GM23338 (cell line): ENCODE data around the gene GNAT1. TPM values are rescaled to one million over a fixed set of nuclear protein-coding genes. Genes with fewer than 3 reads are reported as not detected.

Source experiments
- ATAC-seq: fragments of 200-7000 bp; cut with Tn5 transposase; 3 replicates; pipeline ENCODE4 v1.9.1; 2020
- DNase-seq: peaks from one replicate; pipeline ENCODE4 v3.0.0-alpha.2; 2015; ENCODE audit warnings: low spot score
- H2AFZ ChIP-seq: fragments of 200-600 bp; sonication (generic); 2 replicates; pipeline ENCODE4 v1.8.0; 2016; ENCODE audit warnings: antibody characterized with exemption, mild to moderate bottlenecking, moderate library complexity
- H3F3A ChIP-seq: fragments of 200-600 bp; sonication (generic); replicated peaks from 2 replicates; pipeline ENCODE4 v1.8.0; 2017; ENCODE audit warnings: antibody characterized with exemption, mixed run types, low read depth
- H3K27ac ChIP-seq: fragments of 200-600 bp; sonication (generic); 2 replicates; pipeline ENCODE4 v1.6.1; 2016; ENCODE audit warnings: low read depth
- H3K27me3 ChIP-seq: fragments of 200-600 bp; sonication (generic); 2 replicates; pipeline ENCODE4 v1.8.0; 2016; ENCODE audit warnings: mild to moderate bottlenecking, mixed run types, moderate library complexity; ENCODE audit not compliant: insufficient read depth
- H3K36me3 ChIP-seq: fragments of 200-600 bp; sonication (generic); 2 replicates; pipeline ENCODE4 v1.8.0; 2016; ENCODE audit warnings: mild to moderate bottlenecking; ENCODE audit not compliant: insufficient read depth
- H3K4me1 ChIP-seq: fragments of 200-600 bp; sonication (generic); 2 replicates; pipeline ENCODE4 v1.8.0; 2016; ENCODE audit warnings: mild to moderate bottlenecking, moderate library complexity; ENCODE audit not compliant: insufficient read depth
- H3K4me2 ChIP-seq: fragments of 200-600 bp; sonication (generic); 2 replicates; pipeline ENCODE4 v1.7.1; 2017; ENCODE audit warnings: mixed run types
- H3K4me3 ChIP-seq: fragments of 200-600 bp; sonication (generic); 2 replicates; pipeline ENCODE4 v1.6.1; 2016; ENCODE audit warnings: mixed run types
- H3K79me2 ChIP-seq: fragments of 200-600 bp; sonication (generic); replicated peaks from 2 replicates; pipeline ENCODE4 v1.8.0; 2017; ENCODE audit warnings: mild to moderate bottlenecking; ENCODE audit not compliant: insufficient read depth
- H3K9me2 ChIP-seq: fragments of 200-600 bp; sonication (generic); 2 replicates; pipeline ENCODE4 v1.8.0; 2017; ENCODE audit not compliant: insufficient read depth
- H4K20me1 ChIP-seq: fragments of 200-600 bp; sonication (generic); replicated peaks from 2 replicates; pipeline ENCODE4 v1.8.0; 2017; ENCODE audit warnings: mild to moderate bottlenecking; ENCODE audit not compliant: insufficient read depth
- H3K27ac Mint-ChIP-seq: 2 replicates; pipeline ENCODE4 v1.8.0; 2020; ENCODE audit warnings: inconsistent platforms, mild to moderate bottlenecking, moderate library complexity, mixed read lengths
- H3K27me3 Mint-ChIP-seq: 3 replicates; pipeline ENCODE4 v1.8.0; 2022; ENCODE audit warnings: low read depth, mild to moderate bottlenecking, moderate library complexity, mixed read lengths, inconsistent platforms; ENCODE audit not compliant: insufficient read depth, poor library complexity
- H3K36me3 Mint-ChIP-seq: 3 replicates; pipeline ENCODE4 v1.8.0; 2021; ENCODE audit warnings: low read depth, mild to moderate bottlenecking, inconsistent platforms, moderate library complexity, mixed read lengths
- H3K4me1 Mint-ChIP-seq: 3 replicates; pipeline ENCODE4 v1.8.0; 2020; ENCODE audit warnings: mild to moderate bottlenecking, inconsistent platforms, mixed read lengths
- H3K4me3 Mint-ChIP-seq: 3 replicates; pipeline ENCODE4 v1.8.0; 2021; ENCODE audit warnings: moderate library complexity, mild to moderate bottlenecking, inconsistent platforms, mixed read lengths
- H3K9me3 Mint-ChIP-seq: 3 replicates; pipeline ENCODE4 v1.8.0; 2020; ENCODE audit warnings: moderate library complexity, mild to moderate bottlenecking, inconsistent platforms, mixed read lengths
- CREB1 ChIP-seq: fragments of 250-450 bp; sonication (Bioruptor Pico); IDR thresholded peaks from 2 replicates; pipeline ENCODE4 v1.5.0; 2020; ENCODE audit warnings: low read depth, mild to moderate bottlenecking, moderate library complexity
- EZH2 ChIP-seq: fragments of 200-600 bp; sonication (generic); IDR thresholded peaks from one replicate; pipeline ENCODE4 v1.8.0; 2017; ENCODE audit warnings: antibody characterized with exemption, mild to moderate bottlenecking, low read depth; ENCODE audit not compliant: unreplicated experiment
- EZH2phosphoT487 ChIP-seq: fragments of 200-600 bp; sonication (generic); IDR thresholded peaks from one replicate; pipeline ENCODE4 v1.8.1; 2018; ENCODE audit warnings: antibody characterized with exemption; ENCODE audit not compliant: unreplicated experiment
- JUNB ChIP-seq: IDR thresholded peaks from one replicate; pipeline ENCODE4 v1.6.1; 2016; ENCODE audit warnings: antibody characterized with exemption; ENCODE audit not compliant: unreplicated experiment
- NANOG ChIP-seq: IDR thresholded peaks from 2 replicates; pipeline ENCODE4 v1.6.1; 2016; ENCODE audit warnings: antibody characterized with exemption, borderline replicate concordance
- POLR2AphosphoS5 ChIP-seq: IDR thresholded peaks from 2 replicates; pipeline ENCODE4 v1.6.1; 2016; ENCODE audit warnings: antibody characterized with exemption, low read depth
- STAT1 ChIP-seq: IDR thresholded peaks from one replicate; pipeline ENCODE4 v1.6.1; 2016; ENCODE audit warnings: antibody characterized with exemption; ENCODE audit not compliant: unreplicated experiment
- ZNF114 ChIP-seq: fragments of 250-450 bp; sonication (Bioruptor Pico); IDR thresholded peaks from 2 replicates; pipeline ENCODE4 v1.5.0; 2020; ENCODE audit warnings: mild to moderate bottlenecking, moderate library complexity
- ZNF331 ChIP-seq: fragments of 250-450 bp; sonication (Bioruptor Pico); IDR thresholded peaks from 2 replicates; pipeline ENCODE4 v1.5.0; 2020; ENCODE audit warnings: low read depth, mild to moderate bottlenecking, moderate library complexity
- polyA plus RNA-seq: library from polyadenylated mRNA; unstranded; fragments of >200 nt; fragmentation: Nextera tagmentation; extraction: Ambion mirVana; gene quantifications from 2 replicates; pipeline ENCODE4 v1.2.1, GENCODE V29; 2016
- total RNA-seq: library from RNA; depleted of rRNA; stranded (reverse); fragments of >200 nt; shearing (Covaris generic); gene quantifications from 2 replicates; pipeline ENCODE4 v1.2.3, GENCODE V29; 2014
- TF ChIP-seq, protein P1 (sequence below): IDR thresholded peaks from one replicate; pipeline ENCODE4 v1.6.1; 2018; ENCODE audit warnings: antibody characterized with exemption; ENCODE audit not compliant: unreplicated experiment
- TF ChIP-seq, protein P2 (sequence below): IDR thresholded peaks from 2 replicates; pipeline ENCODE4 v1.6.1; 2016; ENCODE audit warnings: antibody characterized with exemption
- TF ChIP-seq, protein P3 (sequence below), 2 experiments: fragments of 200-600 bp in 1 of 2; sonication (generic) in 1 of 2; conservative IDR thresholded peaks; 2 replicates each; pipeline versions ENCODE4 v1.5.1 to v1.6.1; 2016 to 2017; ENCODE audit warnings: antibody characterized with exemption in 2 of 2, low read depth in 2 of 2, mild to moderate bottlenecking in 2 of 2, moderate library complexity in 1 of 2
- TF ChIP-seq, protein P4 (sequence below): fragments of 250-450 bp; sonication (Bioruptor Pico); IDR thresholded peaks from 2 replicates; pipeline ENCODE4 v1.5.0; 2020; ENCODE audit warnings: mild to moderate bottlenecking, moderate library complexity

The GNAT1 gene
- total and polyA plus RNA-seq, 2 experiments from 2014 or later = not detected

DNA sequence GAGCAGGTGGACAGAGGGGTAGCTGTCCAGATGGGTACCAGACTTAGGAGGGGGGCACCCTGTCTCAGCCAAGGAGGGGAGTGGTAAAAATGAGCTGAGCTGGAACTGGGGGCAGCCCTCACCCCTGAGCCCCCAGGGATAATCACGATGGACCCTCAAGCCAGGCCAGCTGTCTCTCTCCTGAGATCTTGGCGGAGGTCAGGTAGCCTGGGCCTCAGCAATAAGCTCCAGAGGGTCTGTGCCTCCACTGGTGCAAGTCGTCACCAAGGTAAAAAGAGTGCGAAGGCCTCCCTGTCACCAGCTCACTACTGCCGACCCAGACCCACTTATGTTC lies 18.7 kb downstream of the GNAT1 start:
- 0 out of 2 replicates have a peak, but pooled peaks cover 6% of the 10 kb centered on the region for H3F3A ChIP-seq
- H3K27me3 Mint-ChIP-seq = peaks cover 18% of the 10 kb centered on the region
- no peaks in the 10 kb centered on the region for H3K9me2 ChIP-seq
- H2AFZ ChIP-seq = no peak overlapping the region
- no peaks in the 10 kb centered on the region for H3K9me3 Mint-ChIP-seq
- H3K27me3 ChIP-seq = peaks cover 20% of the 10 kb centered on the region
- no peak overlapping the region for H3K4me2 ChIP-seq
- H4K20me1 ChIP-seq = no peaks in the 10 kb centered on the region
- H3K36me3 ChIP-seq = no peaks in the 10 kb centered on the region
- H3K79me2 ChIP-seq = no peaks in the 10 kb centered on the region
- ATAC-seq (no peak), DNase-seq (no peak)
- TF ChIP-seq ZNF114 (CRISPR knock-in tag) (no peak), JUNB (no peak), EZH2phosphoT487 (no peak), NANOG (no peak), POLR2AphosphoS5 (no peak), CREB1 (CRISPR knock-in tag) (no peak), STAT1 (no peak), EZH2 (no peak), ZNF331 (no peak)
- TF ChIP-seq, protein P1, sequence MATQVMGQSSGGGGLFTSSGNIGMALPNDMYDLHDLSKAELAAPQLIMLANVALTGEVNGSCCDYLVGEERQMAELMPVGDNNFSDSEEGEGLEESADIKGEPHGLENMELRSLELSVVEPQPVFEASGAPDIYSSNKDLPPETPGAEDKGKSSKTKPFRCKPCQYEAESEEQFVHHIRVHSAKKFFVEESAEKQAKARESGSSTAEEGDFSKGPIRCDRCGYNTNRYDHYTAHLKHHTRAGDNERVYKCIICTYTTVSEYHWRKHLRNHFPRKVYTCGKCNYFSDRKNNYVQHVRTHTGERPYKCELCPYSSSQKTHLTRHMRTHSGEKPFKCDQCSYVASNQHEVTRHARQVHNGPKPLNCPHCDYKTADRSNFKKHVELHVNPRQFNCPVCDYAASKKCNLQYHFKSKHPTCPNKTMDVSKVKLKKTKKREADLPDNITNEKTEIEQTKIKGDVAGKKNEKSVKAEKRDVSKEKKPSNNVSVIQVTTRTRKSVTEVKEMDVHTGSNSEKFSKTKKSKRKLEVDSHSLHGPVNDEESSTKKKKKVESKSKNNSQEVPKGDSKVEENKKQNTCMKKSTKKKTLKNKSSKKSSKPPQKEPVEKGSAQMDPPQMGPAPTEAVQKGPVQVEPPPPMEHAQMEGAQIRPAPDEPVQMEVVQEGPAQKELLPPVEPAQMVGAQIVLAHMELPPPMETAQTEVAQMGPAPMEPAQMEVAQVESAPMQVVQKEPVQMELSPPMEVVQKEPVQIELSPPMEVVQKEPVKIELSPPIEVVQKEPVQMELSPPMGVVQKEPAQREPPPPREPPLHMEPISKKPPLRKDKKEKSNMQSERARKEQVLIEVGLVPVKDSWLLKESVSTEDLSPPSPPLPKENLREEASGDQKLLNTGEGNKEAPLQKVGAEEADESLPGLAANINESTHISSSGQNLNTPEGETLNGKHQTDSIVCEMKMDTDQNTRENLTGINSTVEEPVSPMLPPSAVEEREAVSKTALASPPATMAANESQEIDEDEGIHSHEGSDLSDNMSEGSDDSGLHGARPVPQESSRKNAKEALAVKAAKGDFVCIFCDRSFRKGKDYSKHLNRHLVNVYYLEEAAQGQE = no peak
- TF ChIP-seq, protein P2, sequence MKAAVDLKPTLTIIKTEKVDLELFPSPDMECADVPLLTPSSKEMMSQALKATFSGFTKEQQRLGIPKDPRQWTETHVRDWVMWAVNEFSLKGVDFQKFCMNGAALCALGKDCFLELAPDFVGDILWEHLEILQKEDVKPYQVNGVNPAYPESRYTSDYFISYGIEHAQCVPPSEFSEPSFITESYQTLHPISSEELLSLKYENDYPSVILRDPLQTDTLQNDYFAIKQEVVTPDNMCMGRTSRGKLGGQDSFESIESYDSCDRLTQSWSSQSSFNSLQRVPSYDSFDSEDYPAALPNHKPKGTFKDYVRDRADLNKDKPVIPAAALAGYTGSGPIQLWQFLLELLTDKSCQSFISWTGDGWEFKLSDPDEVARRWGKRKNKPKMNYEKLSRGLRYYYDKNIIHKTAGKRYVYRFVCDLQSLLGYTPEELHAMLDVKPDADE = no peak
- TF ChIP-seq, protein P3, sequence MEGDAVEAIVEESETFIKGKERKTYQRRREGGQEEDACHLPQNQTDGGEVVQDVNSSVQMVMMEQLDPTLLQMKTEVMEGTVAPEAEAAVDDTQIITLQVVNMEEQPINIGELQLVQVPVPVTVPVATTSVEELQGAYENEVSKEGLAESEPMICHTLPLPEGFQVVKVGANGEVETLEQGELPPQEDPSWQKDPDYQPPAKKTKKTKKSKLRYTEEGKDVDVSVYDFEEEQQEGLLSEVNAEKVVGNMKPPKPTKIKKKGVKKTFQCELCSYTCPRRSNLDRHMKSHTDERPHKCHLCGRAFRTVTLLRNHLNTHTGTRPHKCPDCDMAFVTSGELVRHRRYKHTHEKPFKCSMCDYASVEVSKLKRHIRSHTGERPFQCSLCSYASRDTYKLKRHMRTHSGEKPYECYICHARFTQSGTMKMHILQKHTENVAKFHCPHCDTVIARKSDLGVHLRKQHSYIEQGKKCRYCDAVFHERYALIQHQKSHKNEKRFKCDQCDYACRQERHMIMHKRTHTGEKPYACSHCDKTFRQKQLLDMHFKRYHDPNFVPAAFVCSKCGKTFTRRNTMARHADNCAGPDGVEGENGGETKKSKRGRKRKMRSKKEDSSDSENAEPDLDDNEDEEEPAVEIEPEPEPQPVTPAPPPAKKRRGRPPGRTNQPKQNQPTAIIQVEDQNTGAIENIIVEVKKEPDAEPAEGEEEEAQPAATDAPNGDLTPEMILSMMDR (conservative IDR thresholded peaks at IDR 0.05; ENCODE audit: low read depth in 2 of 2) = no peak
- TF ChIP-seq, protein P4, sequence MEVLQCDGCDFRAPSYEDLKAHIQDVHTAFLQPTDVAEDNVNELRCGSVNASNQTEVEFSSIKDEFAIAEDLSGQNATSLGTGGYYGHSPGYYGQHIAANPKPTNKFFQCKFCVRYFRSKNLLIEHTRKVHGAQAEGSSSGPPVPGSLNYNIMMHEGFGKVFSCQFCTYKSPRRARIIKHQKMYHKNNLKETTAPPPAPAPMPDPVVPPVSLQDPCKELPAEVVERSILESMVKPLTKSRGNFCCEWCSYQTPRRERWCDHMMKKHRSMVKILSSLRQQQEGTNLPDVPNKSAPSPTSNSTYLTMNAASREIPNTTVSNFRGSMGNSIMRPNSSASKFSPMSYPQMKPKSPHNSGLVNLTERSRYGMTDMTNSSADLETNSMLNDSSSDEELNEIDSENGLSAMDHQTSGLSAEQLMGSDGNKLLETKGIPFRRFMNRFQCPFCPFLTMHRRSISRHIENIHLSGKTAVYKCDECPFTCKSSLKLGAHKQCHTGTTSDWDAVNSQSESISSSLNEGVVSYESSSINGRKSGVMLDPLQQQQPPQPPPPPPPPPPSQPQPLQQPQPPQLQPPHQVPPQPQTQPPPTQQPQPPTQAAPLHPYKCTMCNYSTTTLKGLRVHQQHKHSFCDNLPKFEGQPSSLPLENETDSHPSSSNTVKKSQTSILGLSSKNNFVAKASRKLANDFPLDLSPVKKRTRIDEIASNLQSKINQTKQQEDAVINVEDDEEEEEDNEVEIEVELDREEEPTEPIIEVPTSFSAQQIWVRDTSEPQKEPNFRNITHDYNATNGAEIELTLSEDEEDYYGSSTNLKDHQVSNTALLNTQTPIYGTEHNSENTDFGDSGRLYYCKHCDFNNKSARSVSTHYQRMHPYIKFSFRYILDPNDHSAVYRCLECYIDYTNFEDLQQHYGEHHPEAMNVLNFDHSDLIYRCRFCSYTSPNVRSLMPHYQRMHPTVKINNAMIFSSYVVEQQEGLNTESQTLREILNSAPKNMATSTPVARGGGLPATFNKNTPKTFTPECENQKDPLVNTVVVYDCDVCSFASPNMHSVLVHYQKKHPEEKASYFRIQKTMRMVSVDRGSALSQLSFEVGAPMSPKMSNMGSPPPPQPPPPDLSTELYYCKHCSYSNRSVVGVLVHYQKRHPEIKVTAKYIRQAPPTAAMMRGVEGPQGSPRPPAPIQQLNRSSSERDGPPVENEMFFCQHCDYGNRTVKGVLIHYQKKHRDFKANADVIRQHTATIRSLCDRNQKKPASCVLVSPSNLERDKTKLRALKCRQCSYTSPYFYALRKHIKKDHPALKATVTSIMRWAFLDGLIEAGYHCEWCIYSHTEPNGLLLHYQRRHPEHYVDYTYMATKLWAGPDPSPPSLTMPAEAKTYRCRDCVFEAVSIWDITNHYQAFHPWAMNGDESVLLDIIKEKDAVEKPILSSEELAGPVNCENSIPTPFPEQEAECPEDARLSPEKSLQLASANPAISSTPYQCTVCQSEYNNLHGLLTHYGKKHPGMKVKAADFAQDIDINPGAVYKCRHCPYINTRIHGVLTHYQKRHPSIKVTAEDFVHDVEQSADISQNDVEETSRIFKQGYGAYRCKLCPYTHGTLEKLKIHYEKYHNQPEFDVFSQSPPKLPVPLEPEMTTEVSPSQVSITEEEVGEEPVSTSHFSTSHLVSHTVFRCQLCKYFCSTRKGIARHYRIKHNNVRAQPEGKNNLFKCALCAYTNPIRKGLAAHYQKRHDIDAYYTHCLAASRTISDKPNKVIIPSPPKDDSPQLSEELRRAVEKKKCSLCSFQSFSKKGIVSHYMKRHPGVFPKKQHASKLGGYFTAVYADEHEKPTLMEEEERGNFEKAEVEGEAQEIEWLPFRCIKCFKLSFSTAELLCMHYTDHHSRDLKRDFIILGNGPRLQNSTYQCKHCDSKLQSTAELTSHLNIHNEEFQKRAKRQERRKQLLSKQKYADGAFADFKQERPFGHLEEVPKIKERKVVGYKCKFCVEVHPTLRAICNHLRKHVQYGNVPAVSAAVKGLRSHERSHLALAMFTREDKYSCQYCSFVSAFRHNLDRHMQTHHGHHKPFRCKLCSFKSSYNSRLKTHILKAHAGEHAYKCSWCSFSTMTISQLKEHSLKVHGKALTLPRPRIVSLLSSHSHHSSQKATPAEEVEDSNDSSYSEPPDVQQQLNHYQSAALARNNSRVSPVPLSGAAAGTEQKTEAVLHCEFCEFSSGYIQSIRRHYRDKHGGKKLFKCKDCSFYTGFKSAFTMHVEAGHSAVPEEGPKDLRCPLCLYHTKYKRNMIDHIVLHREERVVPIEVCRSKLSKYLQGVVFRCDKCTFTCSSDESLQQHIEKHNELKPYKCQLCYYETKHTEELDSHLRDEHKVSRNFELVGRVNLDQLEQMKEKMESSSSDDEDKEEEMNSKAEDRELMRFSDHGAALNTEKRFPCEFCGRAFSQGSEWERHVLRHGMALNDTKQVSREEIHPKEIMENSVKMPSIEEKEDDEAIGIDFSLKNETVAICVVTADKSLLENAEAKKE (CRISPR knock-in tag) = no peak
- H3K27ac ChIP-seq = no peak overlapping the region
- H3K4me1 Mint-ChIP-seq = peaks cover 14% of the 10 kb centered on the region
- no peaks in the 10 kb centered on the region for H3K4me1 ChIP-seq
- H3K36me3 Mint-ChIP-seq = no peaks in the 10 kb centered on the region
- no peak overlapping the region for H3K4me3 ChIP-seq
- no peak overlapping the region for H3K4me3 Mint-ChIP-seq
- no peak overlapping the region for H3K27ac Mint-ChIP-seq
